HG03139 (cell line): ENCODE data around the gene THOP1.
"Not testable (repeated sequence)": the region's sequence is repeated elsewhere in the genome, so short reads cannot be mapped to it uniquely, and the experiment has no call there.

Experiments
- ATAC-seq: cut with Tn5 transposase; IDR thresholded peaks from one replicate; pipeline ENCODE4 v1.9.1; 2021; ENCODE audit not compliant: unreplicated experiment

THOP1 gene

DNA sequence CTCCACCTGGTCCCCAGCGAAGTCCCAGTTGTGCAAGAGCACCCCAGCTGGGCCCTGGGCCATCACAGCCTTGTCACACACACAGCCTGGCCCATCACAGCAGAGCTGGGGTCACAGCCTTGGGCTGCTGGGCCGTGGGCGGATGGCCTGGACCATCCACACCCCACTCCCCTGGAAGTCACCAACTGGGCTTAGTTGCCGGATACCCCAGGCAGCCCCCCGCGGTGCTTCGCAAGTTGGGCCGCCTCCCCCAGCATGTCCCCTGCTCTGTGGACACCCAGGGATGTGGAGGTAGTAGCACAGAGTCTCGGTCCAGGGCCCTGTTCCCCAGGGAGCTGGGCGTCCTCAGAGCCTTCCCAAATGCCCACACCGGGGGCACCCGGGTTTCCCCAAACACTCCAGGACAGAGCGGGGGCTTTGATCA, 29.9 kb downstream of the THOP1 start:
- no peak for ATAC-seq

DNA sequence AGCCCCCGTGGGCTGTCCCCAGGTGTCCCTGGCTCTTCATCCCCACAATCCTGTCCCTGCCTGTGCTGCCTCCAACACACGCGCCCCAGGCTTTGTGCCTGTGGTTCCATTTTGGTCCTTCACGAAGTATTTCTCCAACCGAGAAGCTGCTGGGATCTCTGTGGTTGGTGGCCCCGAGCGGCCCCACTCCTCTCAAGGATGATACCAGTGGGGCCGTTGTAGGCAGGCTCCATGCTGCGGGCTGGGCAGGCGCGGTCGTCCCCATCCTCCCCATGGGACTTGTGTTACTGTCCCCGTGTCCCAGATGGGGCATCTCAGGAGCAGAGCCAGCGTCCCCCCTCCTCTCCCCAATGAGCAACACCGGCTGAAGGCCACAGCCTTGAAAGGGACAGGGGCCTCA, 30.6 kb downstream of the THOP1 start:
- ATAC-seq = no peak

DNA sequence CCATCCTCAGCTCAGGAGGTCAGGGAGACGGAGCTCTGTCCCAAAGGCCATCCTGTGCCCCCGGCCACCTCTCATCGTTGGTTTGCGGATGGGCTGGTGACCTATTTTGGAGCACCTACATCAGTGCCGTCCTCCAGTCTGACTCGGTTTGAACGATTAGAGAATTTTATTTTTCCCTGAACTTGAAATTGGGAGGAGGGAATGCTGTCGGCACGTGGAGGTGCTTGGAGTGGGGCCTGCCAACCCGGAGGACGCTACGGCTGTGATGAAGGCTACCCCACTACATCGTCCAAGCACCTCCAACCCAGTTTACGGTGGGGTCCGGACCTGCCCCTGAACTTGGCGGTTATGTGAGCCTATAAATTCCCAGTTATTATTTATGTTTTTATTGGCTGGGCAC, 31.3 kb downstream of the THOP1 start:
- no peak for ATAC-seq

DNA sequence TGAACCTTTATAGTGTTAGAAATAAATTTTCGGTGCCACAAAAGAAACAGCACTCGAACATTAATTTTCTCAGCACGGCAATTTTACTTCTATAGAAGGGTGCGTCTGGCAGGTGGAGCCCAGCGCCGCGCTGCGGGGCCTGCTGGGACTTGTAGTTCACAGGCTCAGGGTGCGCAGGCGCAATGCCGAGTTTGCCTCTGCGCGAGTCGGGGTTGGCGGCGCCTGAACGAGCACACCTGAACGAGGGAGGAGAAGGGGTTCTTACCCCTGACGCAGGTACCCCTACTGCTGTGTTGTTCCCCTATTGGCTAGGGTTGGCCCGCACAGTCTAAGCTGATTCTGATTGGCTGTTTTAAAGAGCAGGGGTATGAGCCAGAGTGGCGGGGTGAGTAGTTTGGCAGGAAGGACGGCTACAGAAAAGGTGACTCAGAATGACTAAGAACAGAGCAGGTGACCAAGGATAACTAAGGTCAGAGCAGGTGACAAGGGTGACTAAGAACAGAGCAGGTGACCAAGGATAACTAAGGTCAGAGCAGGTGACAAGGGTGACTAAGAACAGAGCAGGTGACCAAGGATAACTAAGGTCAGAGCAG, 32.0 kb downstream of the THOP1 start:
- ATAC-seq = not testable (repeated sequence)

DNA sequence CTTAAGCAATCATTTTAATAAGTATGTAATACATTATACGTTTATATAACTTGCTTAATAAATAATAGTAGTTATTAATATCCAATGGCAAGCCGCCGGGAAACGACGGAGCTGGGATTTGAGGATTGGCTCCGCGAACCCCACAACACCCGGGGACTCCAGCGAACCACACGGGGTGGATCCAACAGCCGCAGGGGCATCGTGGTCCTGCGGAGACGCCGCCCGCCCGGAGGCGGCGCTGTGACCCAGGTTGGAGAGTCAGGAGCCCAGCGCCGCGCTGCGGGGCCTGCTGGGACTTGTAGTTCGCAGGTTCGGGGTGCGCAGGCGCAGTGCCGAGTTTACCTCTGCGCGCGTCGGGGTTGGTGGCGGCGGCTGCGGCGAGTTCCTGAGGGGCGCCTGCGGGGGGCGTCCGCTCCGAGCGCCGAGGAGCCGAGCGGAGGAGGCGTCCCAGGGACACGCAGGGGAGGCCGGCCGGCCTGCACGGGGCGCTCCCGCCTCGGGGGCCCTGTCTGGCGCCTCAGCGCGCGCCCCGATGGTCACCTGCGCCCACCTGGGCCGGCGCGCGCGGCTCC, 34.3 kb downstream of the THOP1 start, which contains the start of gene ZNF554:
Gene ZNF554, plus strand, starts transcription at position 329 of the 572 bp plus-strand sequence. Its CDS starts 204 bp downstream, at position 533.
- ATAC-seq = peak; percentile 80

DNA sequence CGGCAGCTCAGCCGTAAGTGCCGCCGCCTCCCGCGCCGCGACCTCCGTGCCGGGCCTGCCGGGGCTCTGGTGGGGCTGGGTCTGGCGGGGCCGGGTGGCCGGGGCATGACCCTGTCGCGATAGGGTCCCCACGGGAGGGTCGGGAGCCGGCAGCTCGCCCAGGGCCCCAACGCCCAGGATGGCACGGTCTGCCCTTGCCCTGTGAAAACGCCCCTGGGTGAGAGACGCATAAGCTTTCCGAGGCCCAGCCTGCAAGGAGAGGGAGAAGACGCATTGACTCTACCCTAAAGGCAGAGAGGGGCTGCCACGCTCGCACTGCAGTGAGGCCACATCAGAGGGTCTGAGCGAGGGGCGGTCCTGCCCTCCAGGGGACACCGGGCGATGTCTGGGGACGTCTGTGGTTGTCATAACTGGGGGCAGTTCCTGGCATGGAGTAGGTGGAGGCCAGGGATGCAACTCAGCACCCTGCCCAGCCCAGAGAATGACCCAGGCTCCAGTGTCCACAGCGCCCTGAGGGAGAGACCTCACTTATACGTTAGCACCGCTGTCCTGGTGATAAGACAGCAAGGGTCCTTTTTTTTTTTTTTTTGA, 34.9 kb downstream of the THOP1 start:
- no peak for ATAC-seq

DNA sequence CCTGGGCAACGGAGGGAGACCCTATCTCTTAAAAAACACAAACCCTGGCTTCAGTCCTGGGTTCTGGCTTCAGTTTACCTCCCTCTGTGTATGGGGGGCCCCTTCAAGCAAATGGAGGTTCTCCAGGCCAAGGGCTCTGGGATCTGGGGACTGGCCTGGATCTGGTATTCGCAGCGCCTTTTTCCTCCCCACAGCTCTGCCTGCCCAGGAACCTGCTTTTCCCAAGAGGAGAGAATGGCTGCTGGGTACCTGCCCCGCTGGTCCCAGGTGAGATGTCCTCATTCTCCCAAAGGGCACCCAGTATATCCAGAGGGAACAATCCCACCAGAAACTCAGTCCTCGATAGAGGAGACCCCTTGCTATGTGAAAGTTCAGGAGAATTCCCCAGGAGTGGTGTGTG, 37.5 kb downstream of the THOP1 start:
- no peak for ATAC-seq

DNA sequence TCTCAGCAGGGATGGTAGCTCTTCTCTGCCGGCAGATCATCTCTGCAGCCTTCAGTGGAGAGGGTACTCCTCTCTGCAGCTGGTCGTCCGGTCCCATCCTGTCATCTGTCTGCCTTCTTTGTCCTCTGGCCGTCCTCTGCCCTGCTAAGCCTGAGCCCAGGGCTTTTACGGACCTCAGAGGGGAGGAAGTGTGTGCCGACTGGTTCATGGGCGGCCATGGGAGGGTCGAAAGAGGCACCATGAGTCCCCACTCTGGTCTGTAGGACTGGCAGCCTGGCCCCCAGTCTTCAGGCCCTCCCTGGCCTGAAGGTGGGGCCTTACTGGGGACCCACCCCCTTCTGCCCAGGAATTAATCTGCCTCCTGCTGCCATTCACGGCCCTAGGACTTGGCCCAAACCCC, 38.3 kb downstream of the THOP1 start:
- ATAC-seq = no peak

DNA sequence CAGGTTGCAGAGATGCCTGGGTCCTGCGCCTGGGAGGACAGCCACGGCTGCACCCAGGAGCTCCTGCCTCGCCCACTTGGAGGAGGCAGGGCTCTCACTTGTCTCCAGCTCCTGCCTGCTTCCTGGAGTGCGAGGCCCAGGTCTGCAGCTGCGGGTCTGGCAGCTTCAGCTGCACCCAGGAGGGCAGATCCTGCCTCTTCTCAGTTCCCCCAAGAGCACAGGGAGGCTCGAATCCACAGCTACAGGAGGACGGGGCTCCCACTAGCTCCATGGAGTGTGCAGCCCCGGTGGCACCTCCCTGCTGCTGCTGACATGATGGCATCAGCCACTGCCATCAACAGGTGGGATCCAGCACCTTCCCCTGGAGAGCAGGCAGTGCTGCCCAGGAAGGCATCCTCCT, 38.8 kb downstream of the THOP1 start:
- ATAC-seq = no peak

DNA sequence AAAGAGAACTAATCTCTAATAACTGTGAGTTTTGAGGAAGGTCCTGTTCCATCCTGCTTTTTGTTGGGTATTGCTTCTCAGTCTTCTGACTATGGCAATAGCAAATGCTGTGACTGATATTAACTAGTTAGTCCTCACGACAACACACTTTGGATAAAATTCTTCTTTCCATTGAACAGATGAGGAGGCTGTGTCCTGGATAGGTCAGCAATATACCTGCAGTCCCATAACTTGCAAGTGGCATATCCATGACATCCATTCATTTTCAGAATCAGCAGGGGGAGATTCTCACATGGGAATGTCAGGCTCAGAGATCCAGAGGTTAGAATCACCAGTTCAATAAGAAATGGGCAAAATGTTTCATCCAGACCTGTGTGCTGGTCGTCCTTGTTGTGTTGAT, 41.7 kb downstream of the THOP1 start:
- no peak for ATAC-seq

DNA sequence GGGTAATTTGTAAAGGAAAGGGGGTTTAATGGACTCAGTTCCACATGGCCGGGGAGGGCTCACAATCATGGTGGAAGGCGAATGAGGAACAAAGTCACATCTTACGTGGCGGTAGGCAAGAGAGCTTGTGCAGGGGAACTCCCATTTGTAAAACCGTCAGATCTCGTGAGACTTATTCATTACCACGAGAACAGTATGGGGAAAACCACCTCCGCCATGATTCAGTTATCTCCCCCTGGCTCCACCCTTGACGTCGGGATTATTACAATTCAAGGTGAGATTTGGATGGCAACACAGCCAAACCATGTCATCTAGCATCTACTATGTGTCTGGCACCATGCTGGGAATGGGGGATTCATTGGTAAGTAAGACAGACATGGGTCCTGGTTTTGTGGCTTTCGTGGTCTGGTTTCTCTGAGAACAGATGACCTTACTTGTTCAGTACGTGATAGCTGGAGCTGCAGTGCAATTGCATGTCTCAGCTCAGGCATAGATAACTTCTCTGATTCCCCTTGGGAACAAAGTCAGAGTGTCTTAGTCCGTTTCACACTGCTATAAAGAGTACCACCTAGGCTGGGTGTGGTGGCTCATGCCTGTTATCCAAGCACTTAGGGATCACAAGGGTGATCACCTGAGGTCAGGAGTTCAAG, 42.7 kb downstream of the THOP1 start:
- no peak for ATAC-seq

DNA sequence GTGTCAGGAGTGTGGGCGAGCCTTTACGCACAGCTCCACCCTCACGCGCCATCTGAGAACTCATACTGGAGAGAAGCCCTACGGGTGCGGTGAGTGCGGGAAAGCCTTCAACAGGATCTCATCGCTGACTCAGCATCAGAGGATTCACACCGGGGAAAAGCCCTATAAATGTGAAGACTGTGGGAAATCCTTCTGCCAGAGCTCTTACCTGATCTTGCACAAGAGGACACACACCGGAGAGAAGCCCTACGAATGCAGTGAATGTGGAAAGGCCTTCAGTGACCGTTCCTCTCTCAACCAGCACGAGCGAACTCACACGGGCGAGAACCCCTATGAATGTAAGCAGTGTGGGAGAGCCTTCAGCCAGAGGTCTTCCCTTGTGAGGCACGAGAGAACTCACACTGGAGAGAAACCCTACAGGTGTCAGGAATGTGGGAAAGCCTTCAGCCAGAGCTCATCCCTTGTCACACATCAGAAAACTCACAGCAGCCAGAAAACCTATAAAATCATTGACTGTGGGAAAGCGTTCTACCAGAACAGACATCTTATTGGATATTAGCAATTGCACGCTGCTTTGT, 49.1 kb downstream of the THOP1 start:
- ATAC-seq = no peak

DNA sequence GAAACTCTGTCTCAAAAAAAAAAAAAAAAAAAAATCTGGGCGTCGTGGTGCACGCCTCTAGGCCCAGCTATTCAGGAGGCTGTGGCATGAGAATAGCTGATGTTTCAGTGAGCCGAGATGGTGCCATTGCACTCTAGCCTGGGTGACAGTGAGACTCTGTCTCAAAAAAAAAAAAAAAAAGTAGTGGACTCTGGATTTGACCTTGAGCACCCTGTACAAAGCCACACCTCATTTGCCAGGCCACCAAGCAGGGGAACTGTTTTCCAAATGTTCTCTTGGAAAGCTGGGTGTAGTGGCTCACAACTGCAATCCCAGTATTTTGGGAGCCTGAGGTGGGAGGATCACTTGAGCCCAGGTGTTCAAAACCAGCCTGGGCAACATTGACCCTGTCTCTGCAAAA, 52.1 kb downstream of the THOP1 start:
- ATAC-seq = no peak

DNA sequence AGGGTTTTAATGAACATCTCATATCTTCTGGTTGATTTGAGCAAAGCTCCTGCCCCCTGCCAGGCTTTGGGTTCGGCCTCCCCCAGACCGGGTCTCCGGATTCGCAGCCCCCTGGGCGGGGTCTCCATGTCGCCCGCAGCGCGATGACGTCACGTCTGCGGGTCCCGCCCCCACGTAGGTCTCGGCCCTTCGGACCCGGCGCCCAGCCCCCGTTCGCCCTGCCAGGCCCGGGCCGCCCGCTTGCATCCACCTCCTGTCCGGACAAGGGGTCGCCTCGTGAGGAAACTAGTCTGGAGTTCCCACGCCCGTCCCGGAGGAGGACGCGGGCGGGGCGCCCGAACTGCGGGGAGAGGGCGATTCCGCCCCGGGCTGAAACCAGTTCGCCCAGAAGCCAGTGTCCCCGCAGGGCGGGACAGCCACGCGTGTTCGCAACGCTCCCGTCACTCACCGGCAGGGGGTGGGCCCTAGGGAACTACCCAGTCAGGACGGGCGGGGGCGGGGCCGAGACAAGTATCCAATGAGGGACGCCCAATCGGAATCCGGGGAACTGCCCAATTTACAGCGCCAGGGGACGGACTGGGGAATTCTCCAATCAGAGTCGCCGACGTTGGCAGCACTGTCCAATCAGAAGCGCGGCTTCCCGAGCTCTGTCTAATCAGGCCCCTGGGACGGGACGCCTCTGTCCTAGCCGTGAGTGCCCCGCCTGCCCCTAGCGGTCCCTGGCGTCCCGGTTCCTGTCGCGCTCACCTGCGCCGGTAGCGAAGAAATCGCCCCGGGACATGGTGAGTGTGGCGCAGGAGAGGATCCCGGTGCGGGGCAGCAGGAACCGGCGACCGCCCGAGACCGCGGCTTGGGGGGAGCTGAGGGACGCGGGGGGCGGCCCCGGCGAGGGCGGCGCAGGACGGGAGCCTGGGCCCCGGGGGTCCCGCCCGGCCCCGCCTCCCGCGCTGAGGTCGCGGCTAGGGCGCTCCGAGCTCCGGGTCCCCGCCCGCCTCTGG, 55.8 kb downstream of the THOP1 start, which contains the start of gene ZNF555:
Gene ZNF555, plus strand, starts transcription at position 682 of the 998 bp plus-strand sequence. Its CDS starts 98 bp downstream, at position 780.
- peak; percentile 91 for ATAC-seq

DNA sequence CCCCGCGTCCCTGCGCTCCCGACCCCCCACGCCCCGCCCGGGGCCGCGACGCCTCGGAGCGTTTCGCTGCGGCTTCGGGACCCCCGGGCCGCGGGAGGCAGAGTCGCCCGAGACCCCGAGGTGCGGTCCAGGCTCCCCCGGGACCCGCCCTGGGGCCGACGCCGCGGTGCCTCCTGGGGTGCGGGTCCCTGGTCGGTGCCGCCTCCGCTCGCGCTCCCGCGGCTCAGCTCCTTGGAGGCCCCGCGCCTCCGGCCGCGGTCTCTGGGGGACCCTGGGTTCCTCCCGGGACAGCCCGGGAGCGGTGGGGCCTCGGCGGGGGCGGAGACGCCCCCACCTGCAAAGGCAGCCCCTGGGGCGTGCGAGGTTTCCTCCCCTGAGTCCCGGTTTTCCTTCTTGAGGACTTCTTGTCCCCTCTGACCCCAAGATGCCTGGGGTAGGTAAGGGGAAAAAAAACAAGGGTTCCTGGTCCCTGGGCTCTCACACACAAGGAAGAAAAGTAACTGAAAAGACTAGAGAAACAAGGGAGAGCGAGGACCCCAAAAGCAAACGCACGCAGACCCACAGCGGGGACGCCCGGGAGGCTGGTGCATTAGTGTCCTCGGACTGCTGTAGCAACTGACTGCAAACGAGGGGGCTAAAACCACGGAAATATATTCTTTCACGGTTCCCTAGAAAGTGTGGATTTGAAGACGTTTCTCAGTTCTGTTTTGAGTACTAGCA, 56.7 kb downstream of the THOP1 start:
- ATAC-seq = no peak

DNA sequence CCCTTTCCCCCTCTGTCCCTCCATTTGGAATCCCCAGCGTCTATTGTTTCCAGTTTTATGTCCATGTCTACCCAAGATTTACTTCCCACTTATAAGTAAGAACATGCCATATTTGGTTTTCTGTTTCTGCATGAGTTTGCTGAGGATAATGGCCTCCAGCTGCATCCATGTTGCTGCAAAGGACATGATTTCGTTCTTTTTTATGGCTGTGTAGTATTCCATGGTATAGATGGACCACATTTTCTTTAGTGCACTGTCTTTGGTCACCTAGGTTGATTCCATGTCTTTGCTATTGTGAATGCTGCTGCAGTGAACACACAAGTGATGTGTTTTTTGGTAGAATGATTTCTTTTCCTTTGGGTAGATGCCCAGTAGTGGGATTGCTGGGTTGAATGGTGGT, 59.8 kb downstream of the THOP1 start:
- no peak for ATAC-seq

DNA sequence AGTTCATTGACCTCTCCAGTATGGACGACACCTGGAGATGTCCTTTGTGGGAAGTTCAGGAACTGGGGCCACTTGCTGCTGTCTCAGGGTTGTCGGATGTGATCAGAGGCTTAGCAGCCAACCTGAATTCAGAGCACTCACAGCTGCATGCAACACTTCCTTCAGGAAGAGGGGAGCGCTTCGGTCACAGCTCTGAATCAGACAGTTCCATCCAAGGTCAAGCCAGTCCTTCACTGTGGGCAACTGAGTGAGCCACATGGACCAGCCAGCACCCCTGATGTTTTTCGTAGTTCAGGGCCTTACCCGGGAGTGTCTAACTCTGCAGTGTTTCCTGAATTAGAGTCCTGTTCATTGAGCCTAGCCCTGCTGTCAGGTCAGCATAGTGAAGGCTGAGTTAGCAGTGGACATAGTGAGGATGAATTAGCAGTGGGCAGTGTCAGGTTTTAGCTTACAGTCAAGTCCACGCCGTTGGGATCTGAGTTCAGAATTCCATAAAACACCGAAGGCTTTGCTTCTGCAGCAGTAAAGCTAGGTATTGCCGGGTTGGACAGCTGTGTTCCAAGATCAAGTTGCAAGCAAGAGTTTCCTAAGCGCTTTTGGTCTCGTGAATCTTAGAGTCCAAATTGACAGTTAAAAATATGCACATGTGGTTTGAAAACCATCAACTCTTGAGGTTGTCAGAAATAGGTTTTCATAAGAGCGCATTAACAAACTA, 61.0 kb downstream of the THOP1 start:
- ATAC-seq = no peak

DNA sequence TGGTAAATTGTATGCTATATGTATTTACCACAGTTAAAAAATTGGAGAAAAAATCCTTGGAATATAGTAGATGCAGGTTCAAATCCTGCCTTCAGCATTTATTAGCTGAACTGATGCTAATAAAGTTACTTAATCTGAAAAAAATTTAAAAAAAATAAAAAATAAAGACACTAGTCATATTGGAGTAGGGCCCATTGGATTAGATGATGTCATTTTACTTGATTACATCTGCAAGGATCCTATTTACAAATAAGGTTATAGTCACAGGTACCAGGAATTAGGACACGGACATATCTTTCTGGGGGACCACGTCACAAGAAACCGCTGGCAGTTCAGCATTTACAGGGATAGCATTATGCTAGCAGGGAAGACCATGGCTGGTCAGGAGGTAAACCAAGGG, 62.2 kb downstream of the THOP1 start:
- no peak for ATAC-seq

DNA sequence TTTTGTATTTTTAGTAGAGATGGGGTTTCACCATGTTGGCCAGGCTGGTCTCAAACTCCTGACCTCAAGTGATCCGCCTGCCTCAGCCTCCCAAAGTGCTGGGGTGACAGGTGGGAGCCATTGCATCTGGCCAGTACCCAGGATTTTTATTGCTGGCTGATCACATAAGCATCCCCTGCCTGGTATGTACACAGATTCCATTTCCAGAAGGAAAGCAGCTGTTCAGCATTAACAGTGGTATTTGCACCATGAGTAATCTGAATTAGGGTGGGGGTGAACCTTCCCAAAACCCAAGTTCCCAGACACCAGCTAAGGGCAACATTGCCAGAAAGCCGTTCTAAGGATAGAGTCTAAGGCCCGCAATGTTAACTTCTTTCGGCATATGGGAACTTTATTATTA, 63.3 kb downstream of the THOP1 start:
- ATAC-seq = no peak
